Chondrocyte (in vitro differentiated cells): ENCODE data around the gene MAGEA8. TPM values are rescaled to one million over a fixed set of nuclear protein-coding genes. Genes with fewer than 3 reads are reported as not detected.
"Not testable (repeated sequence)": the region's sequence is repeated elsewhere in the genome, so short reads cannot be mapped to it uniquely, and the experiment has no call there.

Experiments used
- DNase-seq: peaks from one replicate; pipeline ENCODE4 v3.0.0; 2021; ENCODE audit warnings: mixed read lengths, low spot score
- H3K27ac Mint-ChIP-seq: one replicate; pipeline ENCODE4 v1.8.0; 2021; ENCODE audit warnings: mild to moderate bottlenecking, moderate library complexity, mixed read lengths; ENCODE audit not compliant: unreplicated experiment
- H3K27me3 Mint-ChIP-seq: 2 replicates; pipeline ENCODE4 v1.8.0; 2021; ENCODE audit warnings: low read depth, mixed read lengths
- H3K36me3 Mint-ChIP-seq: 2 replicates; pipeline ENCODE4 v1.8.0; 2021; ENCODE audit warnings: low read depth, mixed read lengths
- H3K4me1 Mint-ChIP-seq: 2 replicates; pipeline ENCODE4 v1.8.0; 2021; ENCODE audit warnings: low read depth, mild to moderate bottlenecking, mixed read lengths
- H3K4me3 Mint-ChIP-seq: one replicate; pipeline ENCODE4 v1.8.0; 2021; ENCODE audit warnings: mild to moderate bottlenecking, moderate library complexity, mixed read lengths; ENCODE audit not compliant: unreplicated experiment
- H3K9me3 Mint-ChIP-seq: 2 replicates; pipeline ENCODE4 v1.8.0; 2021; ENCODE audit warnings: low read depth, mixed read lengths
- total RNA-seq: library from RNA; stranded (reverse); gene quantifications from 3 replicates; pipeline ENCODE4 v1.2.1, GENCODE V29; 2021

Gene MAGEA8
- total RNA-seq, 1 donor from 2014 or later: not detected

GRCh38 chrX:149933547-149933946 is 52.6 kb downstream of the MAGEA8 start:
- not testable (repeated sequence) for H3K27me3 Mint-ChIP-seq, DNase-seq, H3K36me3 Mint-ChIP-seq, H3K9me3 Mint-ChIP-seq, H3K27ac Mint-ChIP-seq, H3K4me1 Mint-ChIP-seq, H3K4me3 Mint-ChIP-seq

Other genes starting within 250 kb of the MAGEA8 start
- 21.7 to 30.2 TPM (median 21.9 TPM) in 3 replicates for gene TMEM185A, start 249.4 kb upstream of the MAGEA8 start, total RNA-seq
- not detected in 3 replicates for gene MAGEA11, start 169.1 kb upstream of the MAGEA8 start, total RNA-seq
- gene HSFX1, start 107.1 kb upstream of the MAGEA8 start, total RNA-seq: 1.6 to 2.1 TPM (median 2.1 TPM) in 3 replicates
- not detected in 3 replicates for gene MAGEA9, start 99.3 kb upstream of the MAGEA8 start, total RNA-seq
- not detected in 3 replicates for gene HSFX4, start 48.4 kb downstream of the MAGEA8 start, total RNA-seq
- 38.9 to 46.6 TPM (median 39.2 TPM) in 3 replicates for gene EOLA2, start 57.3 kb downstream of the MAGEA8 start, total RNA-seq